CD4-positive, alpha-beta T cell treated with Interleukin-10 for 1 hour (primary cell): ENCODE measurements around the gene MRO.
"Not testable (repeated sequence)": the region's sequence is repeated elsewhere in the genome, so short reads cannot be mapped to it uniquely, and the experiment has no call there.

Experiments
- DNase-seq: peaks from one replicate; pipeline ENCODE4 v3.0.0-alpha.2; 2020

Gene MRO

DNA sequence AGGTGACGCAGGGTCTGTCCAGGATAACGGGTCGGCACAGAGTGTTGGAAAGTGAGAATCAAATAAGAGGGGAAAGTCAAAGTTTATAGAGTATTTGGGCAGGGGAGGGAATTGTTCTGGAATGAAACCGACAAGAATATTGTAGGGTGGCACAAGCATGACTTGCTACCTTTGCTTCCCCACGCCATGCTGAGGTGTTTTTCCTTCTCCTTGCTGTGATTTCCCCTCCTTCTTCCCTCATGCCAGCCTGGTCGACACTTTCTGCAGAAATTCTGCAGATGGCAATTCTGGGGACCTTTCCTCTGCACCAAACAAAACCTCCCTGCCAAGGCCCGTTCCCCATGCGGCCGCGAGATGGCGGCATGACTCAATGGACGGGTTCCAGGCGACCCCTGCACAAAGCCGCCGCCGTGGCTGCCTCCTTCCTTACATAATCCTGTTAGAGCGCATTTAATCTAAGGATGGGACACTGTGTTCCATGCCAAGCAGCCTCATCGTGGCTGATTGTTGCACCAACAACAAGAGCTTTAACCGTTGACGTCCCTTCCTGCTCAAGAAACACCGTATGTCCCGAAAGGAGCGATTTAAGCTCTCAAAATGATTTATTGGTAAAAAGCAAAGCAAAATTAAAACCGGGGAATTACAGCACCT, at the start of gene MRO:
Gene MRO (minus strand): TSS at position 289 of the 651 bp plus-strand sequence. CDS start 10,616 bp downstream, outside the sequence.
- peak; percentile 78 for DNase-seq

- no peak for DNase-seq
Observed at GRCh38 chr18:50869150-50869549, 49.3 kb upstream of the MRO start.

- DNase-seq, result no peak
Observed at GRCh38 chr18:50866765-50867164, 46.9 kb upstream of the MRO start.

DNA sequence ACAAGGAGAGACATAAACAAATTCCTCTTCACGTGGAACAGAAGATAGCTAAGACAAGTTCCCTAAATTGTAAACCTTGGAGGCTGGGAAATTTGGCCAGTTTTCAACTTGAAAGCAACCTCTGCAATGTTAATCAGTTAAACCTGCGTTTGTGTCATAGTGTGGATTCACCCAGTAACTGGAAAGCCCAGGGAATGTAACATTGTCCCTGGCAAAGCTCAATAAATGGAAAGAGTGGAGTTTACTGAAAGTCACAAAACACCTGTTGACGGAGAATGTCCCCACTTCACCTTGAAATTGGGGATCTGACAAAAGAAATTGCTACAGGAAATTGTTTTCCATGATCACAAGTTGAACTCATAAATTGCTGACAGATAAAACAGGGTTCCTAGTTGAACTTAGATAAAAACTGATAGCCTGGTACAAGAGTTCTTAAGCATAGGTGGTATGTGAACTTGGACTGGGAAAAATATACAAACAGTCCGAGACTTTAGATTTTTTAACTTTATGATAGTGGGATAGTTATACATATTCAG, 44.1 kb upstream of the MRO start:
- DNase-seq, result no peak

DNA sequence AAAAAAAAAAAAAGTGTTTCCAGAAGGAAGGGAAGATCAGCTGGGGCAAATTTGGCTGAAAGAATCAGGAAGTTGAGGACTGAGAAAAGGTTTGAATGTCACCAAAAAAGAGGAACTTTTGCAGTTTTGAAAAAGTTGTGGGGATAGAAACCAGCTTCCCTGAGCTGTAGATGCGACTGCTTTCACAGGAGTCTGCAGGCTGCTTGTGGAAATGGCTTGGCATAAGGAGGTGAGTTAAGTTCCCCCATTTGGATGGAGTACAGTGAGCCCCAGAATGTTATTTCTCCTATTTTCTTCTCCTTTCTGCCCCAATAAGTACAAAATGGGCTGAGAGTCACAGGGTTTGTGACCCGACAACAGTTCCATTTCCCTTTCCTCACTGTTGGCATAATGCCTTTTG, 42.6 kb upstream of the MRO start:
- no peak for DNase-seq

GRCh38 chr18:50861617-50862016, 41.8 kb upstream of the MRO start:
- DNase-seq, result no peak

GRCh38 chr18:50859793-50860555, 40.2 kb upstream of the MRO start:
- no peak for DNase-seq

DNA sequence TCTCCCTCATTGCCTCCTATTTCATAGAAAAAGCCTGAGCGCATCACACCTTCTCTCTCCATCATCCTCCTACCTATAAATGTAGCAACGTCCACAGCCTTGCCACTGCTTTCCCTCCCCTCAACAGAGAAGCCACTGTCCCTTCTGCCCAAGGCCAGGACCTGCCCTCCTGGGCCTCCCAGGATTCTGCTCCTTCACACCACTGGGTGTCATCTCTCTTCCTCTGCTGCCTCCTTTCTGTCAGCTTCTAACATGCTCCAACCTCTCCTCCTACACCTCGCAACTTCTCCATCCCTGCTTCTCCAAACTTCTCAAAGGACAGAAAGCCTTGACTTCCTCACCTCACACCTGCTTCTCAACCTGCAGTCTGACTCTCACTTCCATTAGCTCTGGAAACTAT, 37.9 kb upstream of the MRO start:
- DNase-seq, result no peak

DNA sequence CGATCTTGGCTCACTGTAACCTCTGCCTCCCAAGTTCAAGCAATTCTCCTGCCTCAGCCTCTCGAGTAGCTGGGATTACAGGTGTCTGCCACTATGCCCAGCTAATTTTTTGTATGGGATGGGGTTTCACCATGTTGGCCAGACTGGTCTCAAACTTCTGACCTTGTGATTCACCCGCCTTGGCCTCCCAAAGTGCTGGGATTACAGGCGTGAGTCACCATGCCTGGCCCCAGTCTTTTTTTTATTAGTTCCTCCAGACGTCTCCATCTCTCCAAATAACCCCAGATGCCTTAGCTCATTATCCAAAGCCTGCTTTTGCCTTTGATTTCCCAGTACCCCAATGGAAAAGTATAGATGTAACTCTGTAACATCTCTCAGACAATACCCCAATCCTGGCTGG, 37.4 kb upstream of the MRO start:
- DNase-seq, result not testable (repeated sequence)

GRCh38 chr18:50855976-50856757, 36.4 kb upstream of the MRO start:
- DNase-seq, result no peak

- no peak for DNase-seq
Observed at GRCh38 chr18:50853863-50854271, 34.1 kb upstream of the MRO start.

DNA sequence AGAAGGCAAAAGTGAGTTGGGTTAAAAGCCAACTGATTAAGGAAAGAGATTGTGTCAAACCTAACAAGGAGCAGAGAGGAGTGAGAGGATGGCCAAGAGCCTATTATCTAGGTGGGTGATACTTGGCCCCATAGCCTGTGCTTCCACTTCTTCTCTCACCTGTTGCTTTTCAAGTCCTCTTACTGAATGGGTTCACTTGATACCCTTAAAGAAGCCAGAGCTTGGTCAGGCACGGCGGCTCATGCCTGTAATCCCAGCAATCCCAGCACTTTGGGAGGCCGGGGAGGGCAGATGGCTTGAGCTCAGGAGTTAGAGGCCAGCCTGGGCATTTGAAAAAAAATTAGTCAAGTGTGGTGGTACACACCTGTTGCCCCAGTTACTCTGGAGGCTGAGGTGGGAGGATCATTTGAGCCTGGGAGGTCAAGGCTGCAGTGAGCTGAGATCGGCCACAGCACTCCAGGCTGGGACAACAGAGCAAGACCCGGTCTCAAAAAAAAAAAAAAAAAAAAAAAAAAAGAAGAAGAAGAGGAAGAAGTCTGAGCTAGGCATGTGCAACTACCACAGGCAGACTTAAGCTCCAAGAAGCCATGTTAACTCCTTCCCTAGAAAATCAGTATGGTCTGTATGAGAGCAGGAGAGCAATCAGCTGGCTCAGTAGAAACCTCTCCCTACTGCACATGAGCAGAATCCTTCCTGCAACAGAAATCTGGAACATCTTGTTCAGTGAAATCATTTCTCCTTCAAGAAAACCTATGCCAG, 30.7 kb upstream of the MRO start:
- DNase-seq, result no peak

DNA sequence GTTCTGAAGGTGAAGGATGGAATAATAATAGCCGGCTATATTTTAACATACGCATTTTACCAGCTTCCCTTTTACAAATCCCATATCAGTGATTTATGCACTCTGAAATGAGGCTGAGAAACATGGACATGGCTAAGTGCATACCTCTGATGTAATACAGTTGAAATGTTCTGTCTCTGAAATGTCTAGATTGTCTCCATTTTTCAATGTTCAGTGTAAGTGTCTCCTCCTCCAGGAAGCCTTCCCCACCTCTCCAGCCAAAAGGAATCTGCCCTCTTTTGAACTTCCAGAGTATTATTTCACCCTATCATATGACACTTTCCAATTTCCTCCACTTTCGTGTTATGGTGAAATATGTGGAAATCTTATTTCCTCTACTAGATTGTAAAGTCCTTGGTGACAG, 29.6 kb upstream of the MRO start:
- no peak for DNase-seq

DNA sequence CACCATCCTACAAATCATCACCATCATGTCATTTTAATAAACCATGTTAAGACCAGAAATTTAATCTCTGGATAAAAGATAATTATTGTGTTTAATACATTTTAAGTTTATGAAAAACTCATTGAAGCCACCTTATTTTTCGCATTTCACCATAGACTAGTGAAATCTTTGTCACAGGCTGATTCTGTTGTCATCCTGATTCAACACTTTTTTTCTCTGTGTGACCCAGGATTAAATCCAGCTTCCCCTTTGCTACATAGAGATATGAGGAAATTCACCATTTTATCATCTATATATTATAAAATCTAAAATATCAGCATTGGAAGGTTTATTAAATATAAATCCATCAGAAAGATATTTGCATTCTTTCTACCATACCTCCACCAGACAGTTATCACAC, 29.2 kb upstream of the MRO start:
- no peak for DNase-seq

GRCh38 chr18:50848061-50848551, 28.3 kb upstream of the MRO start:
- DNase-seq, result no peak

- no peak for DNase-seq
Observed at GRCh38 chr18:50847192-50847591, 27.4 kb upstream of the MRO start.

DNA sequence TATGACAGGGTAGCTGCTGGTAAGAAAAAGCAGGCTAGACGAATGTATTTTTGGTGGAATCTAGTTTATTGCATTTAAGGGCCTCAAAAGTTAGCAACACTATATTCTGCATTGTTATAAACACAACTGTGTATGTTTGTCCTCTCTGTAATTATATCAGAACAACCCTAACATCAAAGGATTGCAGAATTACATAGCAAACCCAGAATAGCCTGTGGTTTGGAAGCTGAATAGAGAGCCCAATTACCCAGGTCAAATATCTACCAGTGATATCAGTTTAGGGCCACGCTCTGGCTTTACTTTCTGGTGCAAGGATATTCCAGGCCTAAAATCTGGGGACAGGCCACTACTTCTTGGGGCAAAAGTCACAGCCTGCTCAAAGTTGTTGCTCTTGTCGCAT, 25.1 kb upstream of the MRO start:
- DNase-seq, result no peak

DNA sequence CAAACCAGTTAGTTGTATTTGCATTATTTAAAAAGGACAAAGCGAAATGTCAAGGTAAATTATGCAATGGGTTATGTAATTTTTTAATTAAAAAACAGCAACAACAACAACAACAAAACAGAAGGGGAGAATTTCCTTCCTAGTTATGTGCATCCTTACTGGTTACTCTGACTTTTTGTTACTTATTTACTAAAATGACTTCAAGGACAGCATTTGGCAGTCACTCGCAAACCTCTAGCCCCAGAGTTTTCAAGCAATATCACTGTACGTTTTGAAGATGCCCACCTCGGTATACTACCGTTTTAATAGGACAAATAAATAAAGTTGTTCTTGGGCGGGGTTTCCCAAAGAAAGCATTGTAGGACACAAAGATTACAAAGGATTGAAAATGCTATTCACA, 24.7 kb upstream of the MRO start:
- DNase-seq, result no peak

GRCh38 chr18:50842846-50843245, 23.0 kb upstream of the MRO start:
- DNase-seq, result no peak

DNA sequence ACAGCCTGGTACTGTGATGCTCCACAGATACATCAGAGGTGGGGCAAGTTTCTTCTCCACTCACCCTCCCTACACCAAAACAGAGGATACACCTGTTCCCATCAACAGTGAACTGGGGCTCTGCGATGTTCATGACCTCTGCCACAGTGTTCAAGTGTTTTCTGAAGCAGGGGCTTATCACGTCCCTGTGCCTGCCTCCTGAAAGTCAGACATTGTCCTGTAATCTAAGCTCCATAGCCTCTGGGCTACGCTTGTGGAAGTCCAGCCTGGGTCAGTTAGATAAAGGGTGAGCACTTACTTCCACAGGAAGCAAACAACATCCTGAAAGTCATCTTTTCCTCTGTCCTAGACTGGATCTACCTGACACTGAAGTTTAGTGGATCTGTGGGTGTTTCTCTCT, 20.2 kb upstream of the MRO start:
- no peak for DNase-seq

DNA sequence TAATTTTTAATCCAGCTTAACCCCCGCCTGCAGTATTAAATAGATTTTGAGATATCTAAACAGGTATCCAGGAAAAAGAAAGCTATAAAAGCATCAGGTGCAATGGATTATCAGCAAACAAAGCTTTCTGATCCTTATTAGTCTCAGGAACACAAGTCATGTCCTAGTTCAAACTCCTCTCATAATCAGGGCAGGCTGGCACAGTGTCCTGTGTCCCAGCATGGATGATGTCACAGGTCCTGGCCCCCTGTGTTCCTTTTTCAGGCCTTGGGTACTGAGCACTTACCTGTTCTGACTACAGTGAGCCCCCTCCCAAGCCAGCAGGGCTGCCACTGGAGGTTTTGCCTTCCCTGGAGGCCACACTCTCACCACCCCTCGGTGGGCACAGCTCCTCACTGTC, 19.5 kb upstream of the MRO start:
- no peak for DNase-seq

DNA sequence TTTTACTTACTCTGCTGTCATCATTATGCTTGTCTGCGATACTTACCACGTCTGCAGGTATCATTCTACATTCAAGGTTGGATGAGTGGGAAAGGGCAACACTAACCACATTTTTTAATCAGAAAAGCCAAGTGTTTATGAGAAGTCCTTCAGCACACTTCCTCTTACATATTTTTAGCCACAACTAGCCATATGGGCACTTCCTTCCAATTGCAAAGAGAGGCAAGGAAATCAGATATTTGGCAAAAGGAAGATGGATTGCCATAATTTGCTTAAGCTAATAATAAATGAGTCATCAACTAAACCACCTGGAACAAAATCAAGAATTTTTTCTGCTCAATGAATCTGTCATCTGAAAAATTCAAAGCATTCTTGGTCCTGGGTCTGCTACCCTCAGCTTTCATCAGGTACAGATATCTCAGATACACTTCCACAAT, 16.7 kb upstream of the MRO start:
- DNase-seq, result no peak

DNA sequence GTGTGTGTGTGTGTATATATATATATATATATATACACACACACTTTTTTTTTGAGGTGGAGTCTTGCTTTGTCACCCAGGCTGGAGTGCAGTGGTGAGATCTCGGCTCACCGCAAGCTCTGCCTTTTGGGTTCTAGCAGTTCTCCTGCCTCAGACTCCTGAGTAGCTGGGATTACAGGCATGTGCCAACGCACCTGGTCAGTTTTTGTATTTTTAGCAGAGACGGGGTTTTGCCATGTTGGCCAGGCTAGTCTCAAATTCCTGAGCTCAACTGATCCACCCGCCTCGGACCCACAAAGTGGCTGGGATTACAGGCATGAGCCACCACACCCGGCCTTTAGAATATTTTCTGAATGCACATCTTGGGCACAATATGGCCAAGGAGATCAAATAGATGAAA, 13.7 kb upstream of the MRO start:
- not testable (repeated sequence) for DNase-seq
